ENCODE results near the gene EFHC1.

The EFHC1 gene

GRCh38 chr6:52419809-52420667 lies at the start of gene EFHC1:
Gene EFHC1 (plus strand): TSS chr6:52420342. CDS start chr6:52420411, 69 bp downstream.
- TF ChIP-seq ZFP3 (CRISPR knock-in tag; IDR thresholded peaks at IDR 0.05) = no peak
- TF ChIP-seq RARB (CRISPR knock-in tag; IDR thresholded peaks at IDR 0.05) = no peak
- TF ChIP-seq ESRRG (CRISPR knock-in tag; IDR thresholded peaks at IDR 0.05) = no peak
- TF ChIP-seq ZC3H10 (CRISPR knock-in tag; IDR thresholded peaks at IDR 0.05) = no peak
- ATAC-seq = peak; percentile 81

GRCh38 chr6:52371656-52372191 lies 48.4 kb upstream of the EFHC1 start:
- TF ChIP-seq ZNF8 (CRISPR knock-in tag; IDR thresholded peaks at IDR 0.05) = no peak
- no peak for TF ChIP-seq ZNF70 (CRISPR knock-in tag; IDR thresholded peaks at IDR 0.05)
- TF ChIP-seq CSRNP3 (CRISPR knock-in tag; IDR thresholded peaks at IDR 0.05) = no peak
- no peak for TF ChIP-seq ZFP30 (CRISPR knock-in tag; IDR thresholded peaks at IDR 0.05)
- no peak for TF ChIP-seq TCF4 (CRISPR knock-in tag; IDR thresholded peaks at IDR 0.05; ENCODE audit: borderline replicate concordance)
- TF ChIP-seq CSDC2 (CRISPR knock-in tag; IDR thresholded peaks at IDR 0.05) = no peak
- TF ChIP-seq ZC3H10 (CRISPR knock-in tag; IDR thresholded peaks at IDR 0.05) = no peak
- TF ChIP-seq ZNF565 (CRISPR knock-in tag; conservative IDR thresholded peaks at IDR 0.05; ENCODE audit: low read depth) = no peak
- TF ChIP-seq ARNTL (CRISPR knock-in tag; IDR thresholded peaks at IDR 0.05; ENCODE audit: borderline replicate concordance, low read depth) = no peak
- no peak for TF ChIP-seq PPARA (CRISPR knock-in tag; IDR thresholded peaks at IDR 0.05; ENCODE audit: borderline replicate concordance)
- ATAC-seq = no peak

- ATAC-seq = no peak
- TF ChIP-seq RARB (CRISPR knock-in tag; IDR thresholded peaks at IDR 0.05) = no peak
- no peak for TF ChIP-seq BACH2 (CRISPR knock-in tag; IDR thresholded peaks at IDR 0.05; ENCODE audit: borderline replicate concordance)
- no peak for TF ChIP-seq ZFP3 (CRISPR knock-in tag; IDR thresholded peaks at IDR 0.05)
- TF ChIP-seq ZFP30 (CRISPR knock-in tag; IDR thresholded peaks at IDR 0.05) = no peak
- TF ChIP-seq ZNF565 (CRISPR knock-in tag; conservative IDR thresholded peaks at IDR 0.05; ENCODE audit: low read depth) = no peak
- TF ChIP-seq TOX (CRISPR knock-in tag; IDR thresholded peaks at IDR 0.05; ENCODE audit: borderline replicate concordance) = no peak
- TF ChIP-seq CSRNP3 (CRISPR knock-in tag; IDR thresholded peaks at IDR 0.05) = no peak
- no peak for TF ChIP-seq ISL1 (CRISPR knock-in tag; IDR thresholded peaks at IDR 0.05)
- TF ChIP-seq CREB5 (CRISPR knock-in tag; IDR thresholded peaks at IDR 0.05; ENCODE audit: low read depth) = no peak
- TF ChIP-seq PPARA (CRISPR knock-in tag; IDR thresholded peaks at IDR 0.05; ENCODE audit: borderline replicate concordance) = no peak
- no peak for TF ChIP-seq ARNTL (CRISPR knock-in tag; IDR thresholded peaks at IDR 0.05; ENCODE audit: borderline replicate concordance, low read depth)
- no peak for TF ChIP-seq ZNF70 (CRISPR knock-in tag; IDR thresholded peaks at IDR 0.05)
- TF ChIP-seq GLIS3 (CRISPR knock-in tag; IDR thresholded peaks at IDR 0.05) = no peak
- no peak for TF ChIP-seq PATZ1 (CRISPR knock-in tag; IDR thresholded peaks at IDR 0.05; ENCODE audit: borderline replicate concordance)
These were observed 46.9 kb upstream of the EFHC1 start for GRCh38 chr6:52373151-52373690.

GRCh38 chr6:52374247-52374646 lies 45.9 kb upstream of the EFHC1 start:
- TF ChIP-seq SNAI2 (CRISPR knock-in tag; IDR thresholded peaks at IDR 0.05) (no peak), ZC3H10 (CRISPR knock-in tag; IDR thresholded peaks at IDR 0.05) (no peak), ZNF8 (CRISPR knock-in tag; IDR thresholded peaks at IDR 0.05) (no peak), CSRNP3 (CRISPR knock-in tag; IDR thresholded peaks at IDR 0.05) (no peak)
- ATAC-seq = no peak
